ENCODE data around the gene SOX13. TPM values are rescaled to one million over a fixed set of nuclear protein-coding genes. Genes with fewer than 3 reads are reported as not detected.
"Not testable (repeated sequence)": the region's sequence is repeated elsewhere in the genome, so short reads cannot be mapped to it uniquely, and the experiment has no call there.

SOX13 gene
- 5.9 TPM for polyA plus RNA-seq (2013, experiment 1 of 2; ENCODE audit: insufficient read length)
- polyA plus RNA-seq (2013, experiment 2 of 2; ENCODE audit: insufficient read length), result 5.6 TPM

DNA sequence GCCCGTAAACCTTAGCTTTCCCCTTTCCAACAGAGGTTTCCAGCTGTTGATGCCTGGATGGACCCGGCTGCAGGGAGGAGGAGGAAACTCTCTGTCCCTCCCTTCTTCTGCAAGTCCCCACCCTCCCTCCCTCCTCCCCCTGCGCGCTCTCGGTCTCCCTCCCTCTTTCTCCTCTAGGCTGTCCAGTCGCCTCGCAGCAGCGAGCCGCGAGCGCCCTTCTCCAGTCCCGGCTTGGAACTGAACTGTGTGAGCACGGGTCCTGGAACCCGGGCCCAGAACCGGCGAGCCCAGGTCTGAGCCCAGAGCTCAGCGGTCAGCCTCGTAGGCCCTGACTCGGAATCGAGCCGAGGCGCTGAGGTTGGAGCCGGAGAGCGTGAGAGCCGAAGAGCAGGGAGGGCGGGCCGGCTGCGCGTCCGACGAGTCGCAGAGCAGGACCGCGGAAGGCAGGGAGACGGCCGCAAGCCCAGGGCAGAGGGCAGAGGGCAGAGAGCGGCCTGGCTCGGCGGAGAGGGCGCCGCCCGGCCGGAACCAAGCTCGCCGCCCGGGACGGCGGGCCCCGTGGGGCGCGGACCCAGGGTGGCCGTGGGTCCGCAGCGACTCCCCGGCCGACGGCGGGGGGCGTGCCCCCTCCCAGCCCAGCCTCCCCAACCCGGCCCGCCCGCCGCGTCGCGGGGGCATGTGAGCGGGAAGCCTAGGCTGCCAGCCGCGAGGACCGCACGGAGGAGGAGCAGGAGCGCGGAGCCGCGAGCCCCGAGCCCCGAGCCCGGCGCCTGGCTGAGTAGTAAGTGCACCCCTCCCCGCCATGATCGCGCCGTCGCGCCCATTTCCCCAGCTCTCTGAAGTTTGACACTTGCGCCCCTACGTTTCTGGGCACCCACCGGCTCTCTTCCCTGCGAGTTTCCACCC, at the start of gene SOX13:
Gene SOX13, plus strand, starts transcription at position 185 of the 906 bp plus-strand sequence. CDS start 39,801 bp downstream, outside the sequence.
- peak; percentile 88 for DNase-seq

DNA sequence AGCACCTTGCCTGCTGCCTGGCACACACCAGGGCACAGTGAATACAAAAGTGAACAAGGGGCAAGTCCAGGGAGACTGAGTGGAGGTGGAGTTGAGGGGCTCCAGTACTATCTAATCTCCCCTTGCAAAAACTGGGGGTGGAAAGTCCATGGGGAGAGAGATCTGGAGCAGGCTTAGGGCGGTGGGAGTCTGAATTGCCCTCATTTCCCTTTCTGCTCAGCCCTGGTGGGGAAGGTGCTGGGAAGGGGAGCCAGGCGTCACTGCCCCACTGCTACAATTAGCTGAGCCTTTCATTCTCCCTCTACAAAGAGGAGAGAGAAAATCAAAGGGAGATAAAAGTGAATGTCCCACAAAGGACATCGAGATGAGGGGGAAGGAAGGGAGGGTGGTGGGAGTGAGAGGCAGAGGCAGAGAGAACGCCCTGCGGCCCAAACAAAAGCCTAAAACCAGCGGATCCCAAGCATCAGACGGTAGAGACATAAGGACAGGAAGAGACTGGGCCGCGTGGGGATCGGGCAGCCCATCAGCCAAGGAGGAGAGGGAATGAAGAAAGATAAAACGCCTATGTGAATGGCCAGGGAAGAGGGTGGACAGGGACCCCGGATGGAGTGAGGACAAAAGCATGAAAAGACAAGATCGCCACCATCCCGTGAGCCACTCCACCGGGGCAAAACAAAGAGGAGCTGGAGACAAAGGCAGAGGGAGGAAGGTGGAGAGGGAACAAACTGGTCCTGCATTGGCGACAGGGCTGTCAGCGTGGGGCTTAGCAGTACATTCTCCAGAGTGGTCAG, 46.8 kb upstream of the SOX13 start:
- DNase-seq, result no peak

DNA sequence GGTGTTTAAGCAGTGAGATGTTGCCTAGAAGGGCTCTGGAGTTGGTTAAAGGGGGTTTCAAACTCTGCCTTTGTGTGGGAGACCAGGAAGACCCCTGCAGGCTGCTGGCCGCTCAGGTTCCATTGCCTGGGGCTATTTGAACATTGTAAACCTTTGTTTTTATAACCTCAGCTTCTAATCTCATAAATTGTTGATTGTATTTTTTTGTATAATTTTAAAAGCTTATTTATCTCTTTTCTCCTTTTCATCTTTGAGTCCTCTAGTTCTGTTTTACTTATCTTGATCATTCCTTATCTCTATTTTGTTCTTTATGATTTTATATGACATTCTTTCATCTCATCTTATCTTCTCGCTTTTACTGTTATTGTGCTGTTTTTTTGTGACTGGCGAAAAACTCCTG, 45.5 kb upstream of the SOX13 start:
- no peak for DNase-seq

DNA sequence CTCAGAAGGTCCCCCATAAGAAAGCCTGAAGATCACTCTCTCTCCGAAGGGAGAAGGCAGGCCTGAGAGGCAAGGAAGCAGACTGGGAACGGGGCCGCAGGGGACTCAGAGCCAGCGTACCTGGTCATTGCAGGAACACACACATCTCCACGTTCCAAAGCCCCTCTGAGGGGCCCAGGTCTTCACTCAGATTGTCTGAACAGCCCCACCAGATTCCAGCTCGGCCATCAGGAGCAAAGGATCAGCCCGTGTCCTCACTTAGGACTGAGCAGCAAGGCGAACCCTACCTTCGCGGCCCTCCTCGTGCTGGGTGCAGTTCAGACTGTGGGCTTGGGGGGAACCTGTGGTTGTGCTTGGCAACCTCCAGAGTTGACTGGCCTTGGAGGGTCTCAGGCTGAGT, 43.9 kb upstream of the SOX13 start:
- DNase-seq, result no peak

GRCh38 chr1:204031098-204031710, 41.7 kb upstream of the SOX13 start:
- no peak for DNase-seq

DNA sequence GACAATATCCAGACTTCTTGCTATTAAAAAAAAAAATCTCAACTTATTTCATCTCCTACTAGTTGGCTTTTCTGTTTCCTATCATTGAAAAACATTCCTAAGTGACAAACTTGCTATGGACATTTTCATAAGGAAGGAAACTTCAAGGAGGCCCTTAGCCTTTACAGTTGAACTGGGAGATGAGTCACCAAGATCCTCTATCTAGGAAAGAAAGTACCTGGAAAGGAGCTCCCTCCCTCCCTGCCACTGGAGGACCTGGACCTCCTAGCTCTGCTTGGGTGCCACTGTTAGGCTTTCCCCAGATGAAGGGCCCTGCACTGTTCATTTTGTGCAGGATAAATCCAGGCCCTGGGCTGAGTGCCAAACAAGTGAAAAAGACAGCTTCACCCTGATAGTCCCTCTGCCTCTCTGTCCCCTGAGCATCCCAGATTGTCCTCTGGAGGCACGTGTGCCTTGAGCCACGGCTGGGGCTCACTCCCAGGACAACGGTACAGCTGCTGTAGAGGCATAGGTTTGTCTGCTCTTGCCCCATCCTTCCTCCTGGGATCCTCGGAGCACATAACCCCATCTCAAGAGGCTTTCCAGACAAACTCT, 40.2 kb upstream of the SOX13 start:
- no peak for DNase-seq

DNA sequence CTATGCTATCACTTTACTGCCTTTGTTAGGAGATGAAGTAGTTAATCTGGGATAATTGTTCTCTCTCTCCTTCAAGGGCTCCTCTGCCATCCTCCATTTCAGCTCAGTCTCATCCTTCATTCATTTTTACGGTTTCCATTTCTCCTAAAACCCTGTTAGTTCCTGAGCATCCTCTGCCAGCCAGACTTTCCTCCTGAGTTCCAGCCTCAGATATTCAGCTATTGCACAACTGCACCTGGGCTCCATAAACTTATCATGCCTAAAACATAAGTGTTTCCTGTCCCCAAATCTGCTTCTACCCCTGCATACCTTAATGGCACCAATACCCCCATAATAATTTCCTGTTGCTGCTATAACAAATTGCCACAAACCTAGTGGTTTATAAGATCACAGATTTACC, 39.6 kb upstream of the SOX13 start:
- no peak for DNase-seq

DNA sequence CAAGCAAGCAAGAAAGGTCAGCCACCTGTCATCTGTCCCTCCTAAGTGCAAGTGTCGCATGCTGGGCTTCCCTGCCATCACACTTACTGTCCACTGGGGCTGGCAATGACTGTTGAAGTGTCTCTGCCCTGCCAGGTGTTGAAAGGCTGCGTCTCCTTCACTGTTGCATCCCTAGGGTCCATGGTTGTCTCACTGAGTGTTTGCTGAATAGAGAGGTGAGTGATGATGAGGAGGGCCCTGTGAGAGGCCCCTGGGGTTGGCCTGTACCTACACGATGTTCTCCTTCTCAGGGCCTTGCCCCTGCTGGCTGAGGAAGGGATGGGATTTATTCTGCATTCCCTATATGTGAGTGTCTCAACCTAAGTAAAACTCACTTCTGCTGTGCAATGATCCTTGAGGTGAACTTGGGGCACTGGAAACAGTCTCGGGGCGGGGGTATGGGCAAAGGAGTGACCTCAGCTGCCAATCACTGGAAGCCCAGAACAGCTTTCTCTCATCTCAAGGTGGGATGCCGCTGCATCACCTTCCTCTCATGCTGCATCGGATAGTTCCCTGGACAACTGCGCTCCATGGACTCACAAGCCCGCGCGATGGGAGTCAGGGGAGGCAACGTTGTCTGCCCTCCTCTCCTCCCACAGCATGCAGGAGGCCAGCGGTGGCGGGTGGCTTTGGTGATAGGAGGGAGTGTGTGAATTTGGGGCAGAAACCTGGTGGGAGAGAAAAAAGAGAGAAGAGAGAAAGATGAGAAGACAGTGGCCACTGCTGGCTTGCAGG, 35.8 kb upstream of the SOX13 start:
- DNase-seq, result no peak

- peak; percentile 60 for DNase-seq
Measured at GRCh38 chr1:204041232-204041767, 31.6 kb upstream of the SOX13 start.

- peak; percentile 30 for DNase-seq
Measured at GRCh38 chr1:204041803-204042505, 31.0 kb upstream of the SOX13 start.

- no peak for DNase-seq
Measured at GRCh38 chr1:204042516-204042915, 30.4 kb upstream of the SOX13 start.

GRCh38 chr1:204043680-204044079, 29.2 kb upstream of the SOX13 start:
- no peak for DNase-seq

GRCh38 chr1:204044448-204044847, 28.5 kb upstream of the SOX13 start:
- no peak for DNase-seq

- no peak for DNase-seq
Measured at GRCh38 chr1:204045430-204045829, 27.5 kb upstream of the SOX13 start.

- DNase-seq, result no peak
Measured at GRCh38 chr1:204046346-204046745, 26.6 kb upstream of the SOX13 start.

GRCh38 chr1:204048796-204049195, 24.1 kb upstream of the SOX13 start:
- DNase-seq, result not testable (repeated sequence)

GRCh38 chr1:204051258-204051657, 21.7 kb upstream of the SOX13 start:
- no peak for DNase-seq

DNA sequence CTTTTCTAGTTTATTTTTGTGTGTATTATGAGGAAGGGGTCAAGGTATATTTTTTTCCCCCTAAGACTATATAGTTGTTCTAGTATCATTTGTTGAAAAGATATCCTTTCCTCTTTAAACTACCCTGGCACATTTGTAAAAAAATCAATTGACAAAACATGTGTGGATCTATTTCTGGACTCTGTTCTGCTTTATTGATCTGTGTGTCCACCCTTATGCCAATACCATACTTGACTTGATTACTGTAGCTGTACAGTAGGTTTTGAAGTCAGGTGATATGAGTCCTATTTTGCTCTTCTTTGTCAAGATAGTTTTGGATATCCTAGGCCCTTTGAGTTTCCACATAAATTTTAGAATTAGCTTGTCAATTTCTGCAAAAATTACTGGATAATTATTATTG, 21.2 kb upstream of the SOX13 start:
- no peak for DNase-seq

DNA sequence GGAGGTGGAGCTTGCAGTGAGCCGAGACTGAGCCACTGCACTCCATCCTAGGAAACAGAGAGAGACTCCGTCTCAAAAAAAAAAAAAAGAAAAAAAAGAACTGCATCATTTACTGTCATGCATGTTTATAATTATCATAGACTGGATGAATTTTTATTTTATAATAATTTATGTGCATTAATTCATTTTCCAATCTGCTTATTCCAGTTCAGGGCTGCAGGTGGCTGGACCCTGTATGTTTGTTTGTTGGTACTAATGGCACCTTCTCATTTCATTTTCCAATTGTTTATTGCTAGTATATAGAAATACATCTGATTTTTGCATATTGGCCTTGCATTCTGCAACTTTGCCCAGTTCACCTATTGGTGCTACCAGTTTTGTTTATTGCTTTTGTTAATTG, 19.0 kb upstream of the SOX13 start:
- DNase-seq, result no peak

GRCh38 chr1:204059970-204060369, 12.9 kb upstream of the SOX13 start:
- DNase-seq, result no peak

DNA sequence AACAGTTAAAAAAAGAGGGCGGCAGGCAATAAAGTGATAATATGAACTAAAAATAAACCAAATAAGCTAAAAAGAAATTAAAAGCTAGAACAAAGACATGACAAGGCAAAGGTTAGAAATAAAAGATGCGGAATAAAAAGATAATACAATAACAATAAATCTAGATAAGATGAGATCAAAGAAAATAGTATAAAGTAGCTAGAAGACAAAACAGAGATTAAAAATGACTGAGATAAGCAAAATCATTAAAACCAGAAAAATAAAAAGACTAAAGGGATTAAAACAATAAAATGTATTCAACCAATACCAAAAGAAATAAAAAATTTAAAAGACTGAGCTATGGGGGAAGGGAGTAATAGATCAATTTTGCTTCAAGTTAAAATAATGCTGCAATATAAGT, 10.8 kb upstream of the SOX13 start:
- DNase-seq, result no peak
